Activated gamma-delta T cell treated with Interleukin-2 at 50 U/mL for 16 hours (primary cell): ENCODE results near the gene BTN3A1.
"Not testable (repeated sequence)": the region's sequence is repeated elsewhere in the genome, so short reads cannot be mapped to it uniquely, and the experiment has no call there.

Experiments
- DNase-seq: peaks from one replicate; pipeline ENCODE4 v3.0.0-alpha.2; 2020

BTN3A1 gene

DNA sequence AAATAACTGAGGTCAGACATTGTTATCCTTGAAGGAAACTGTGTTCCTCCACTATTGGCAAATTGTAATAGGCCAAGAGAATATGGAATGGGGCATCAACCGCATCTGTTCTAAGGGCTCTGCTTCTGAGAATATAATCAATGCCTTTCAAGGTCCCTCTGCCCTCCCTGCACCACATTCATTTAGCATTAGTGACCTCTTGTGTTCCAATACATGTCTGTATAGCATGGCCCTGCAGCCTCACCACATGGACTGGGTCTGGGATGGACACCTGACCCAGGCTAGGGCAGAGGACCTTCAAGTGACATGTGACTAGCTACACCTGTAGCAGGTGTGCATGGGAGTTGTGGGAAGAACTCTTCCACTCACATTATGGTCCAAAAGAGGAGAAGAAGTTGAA lies 14.2 kb downstream of the BTN3A1 start:
- no peak for DNase-seq

DNA sequence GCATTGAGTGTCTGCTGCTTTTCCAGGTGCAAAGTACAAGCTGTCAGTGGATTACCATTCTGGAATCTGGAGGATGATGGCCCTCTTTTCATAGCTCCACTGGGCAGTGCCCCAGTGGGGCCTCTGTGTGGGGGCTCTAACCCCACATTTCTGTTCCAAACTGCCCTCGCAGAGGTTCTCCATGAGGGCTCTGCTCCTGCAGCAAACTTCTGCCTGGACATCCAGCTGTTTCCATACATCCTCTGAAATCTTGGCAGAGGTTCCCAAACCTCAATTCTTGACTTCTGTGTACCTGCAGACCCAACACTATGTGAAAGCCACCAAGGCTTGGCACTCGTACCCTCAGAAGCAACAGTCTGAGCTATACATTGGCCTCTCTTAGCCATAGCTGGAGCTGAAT lies 16.0 kb downstream of the BTN3A1 start:
- DNase-seq: not testable (repeated sequence)

DNA sequence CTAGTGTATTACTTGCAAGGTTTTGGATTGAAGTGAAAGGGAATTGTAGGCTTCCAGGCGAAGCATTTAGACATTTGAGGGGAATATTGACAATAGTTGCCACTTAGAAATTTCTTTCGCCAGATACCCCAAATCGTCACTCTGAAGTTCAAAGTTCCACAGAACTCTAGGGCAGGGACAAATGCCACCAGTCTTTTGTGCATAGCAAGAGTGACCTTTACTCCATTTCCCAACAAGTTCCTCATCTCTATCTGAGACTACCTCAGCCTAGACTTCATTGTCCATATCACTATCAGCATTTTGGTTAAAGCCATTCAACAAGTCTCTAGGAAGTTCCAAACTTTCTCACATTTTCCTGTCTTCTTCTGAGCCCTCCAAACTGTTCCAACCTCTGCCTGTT lies 16.7 kb downstream of the BTN3A1 start:
- DNase-seq: not testable (repeated sequence)

DNA sequence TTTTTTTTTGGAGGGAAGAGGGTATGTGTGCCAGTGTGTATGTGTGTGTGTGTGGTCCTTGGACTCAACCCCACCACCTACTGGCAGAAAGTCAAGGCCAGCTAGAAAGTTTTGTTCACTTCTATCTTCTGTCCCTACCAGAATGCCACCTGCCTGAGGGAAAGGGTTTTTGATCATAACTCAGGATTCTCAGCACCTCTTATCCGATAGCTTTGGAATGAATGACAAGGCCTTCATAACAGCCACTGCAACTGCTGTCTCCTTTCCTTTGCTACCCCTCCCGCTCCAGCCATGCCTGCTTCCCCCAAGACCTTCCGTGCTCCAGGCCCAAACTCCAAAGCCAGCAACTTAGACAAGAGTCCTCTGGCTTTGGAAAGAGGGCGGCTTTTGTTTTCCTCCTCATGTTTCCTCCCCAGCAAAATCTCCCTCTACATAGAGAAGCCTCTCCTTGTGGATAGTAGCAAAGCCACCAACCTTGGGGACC lies 18.7 kb downstream of the BTN3A1 start:
- peak; percentile 24 for DNase-seq

DNA sequence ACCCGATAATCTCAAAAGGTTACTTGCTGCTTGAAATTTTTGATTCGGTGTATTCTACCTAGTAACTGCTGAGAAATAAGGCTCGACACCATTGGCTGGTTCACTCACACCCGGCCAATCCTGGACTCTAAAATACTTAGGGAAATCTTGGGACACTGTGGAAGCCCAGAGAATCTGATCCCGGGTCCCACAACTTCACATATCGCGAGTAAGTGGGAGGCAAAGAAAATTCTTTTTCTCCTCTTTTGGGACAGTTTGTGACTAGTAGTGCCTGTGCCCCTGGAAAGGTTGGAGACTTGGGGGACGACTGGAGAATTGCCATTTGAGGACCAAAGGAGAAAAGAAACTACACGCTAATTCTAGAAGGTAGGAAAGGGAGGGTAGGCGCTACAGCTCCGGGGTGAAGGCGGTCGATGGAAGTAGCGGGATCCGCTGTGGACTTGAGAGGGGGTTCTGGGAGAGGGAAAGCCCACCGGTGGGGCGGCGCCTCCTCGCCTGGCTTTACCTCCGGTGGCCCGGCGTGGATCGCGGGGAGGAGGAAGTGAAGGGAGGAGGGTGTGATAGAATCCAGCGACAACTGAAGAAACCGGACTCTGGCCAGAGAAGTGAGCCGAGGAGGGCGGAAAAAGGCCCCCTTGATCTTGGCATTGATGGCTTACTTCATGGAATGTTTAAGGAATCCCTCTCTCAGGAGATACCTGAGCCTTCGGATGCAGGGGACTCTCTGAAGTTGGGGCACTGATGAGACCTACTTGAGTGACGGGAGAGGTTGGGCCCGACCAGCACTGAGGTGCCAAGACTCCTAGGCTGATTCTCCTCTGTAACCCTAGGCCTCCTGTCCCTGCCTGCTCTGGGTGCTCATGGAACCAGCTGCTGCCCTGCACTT lies 19.4 kb downstream of the BTN3A1 start:
- DNase-seq: peak; percentile 24

DNA sequence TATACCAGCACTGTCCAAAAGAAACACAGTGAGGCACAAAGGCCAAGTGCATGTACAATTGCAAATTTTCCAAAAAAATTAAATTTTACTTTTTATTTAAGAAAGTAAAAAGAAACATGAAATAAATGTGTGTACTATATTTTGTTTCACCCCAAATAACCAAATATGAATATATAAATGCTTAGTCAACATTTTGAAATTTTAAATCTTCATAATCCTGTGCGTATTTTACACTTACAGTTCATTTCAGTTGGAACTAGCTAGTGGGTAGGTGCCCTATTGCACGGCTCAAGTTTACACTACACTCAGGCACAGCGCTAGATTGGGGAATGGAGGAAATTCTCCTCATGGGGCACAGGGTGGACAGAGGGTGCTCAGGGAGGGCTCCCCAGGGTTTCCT lies 20.3 kb downstream of the BTN3A1 start:
- DNase-seq: no peak

DNA sequence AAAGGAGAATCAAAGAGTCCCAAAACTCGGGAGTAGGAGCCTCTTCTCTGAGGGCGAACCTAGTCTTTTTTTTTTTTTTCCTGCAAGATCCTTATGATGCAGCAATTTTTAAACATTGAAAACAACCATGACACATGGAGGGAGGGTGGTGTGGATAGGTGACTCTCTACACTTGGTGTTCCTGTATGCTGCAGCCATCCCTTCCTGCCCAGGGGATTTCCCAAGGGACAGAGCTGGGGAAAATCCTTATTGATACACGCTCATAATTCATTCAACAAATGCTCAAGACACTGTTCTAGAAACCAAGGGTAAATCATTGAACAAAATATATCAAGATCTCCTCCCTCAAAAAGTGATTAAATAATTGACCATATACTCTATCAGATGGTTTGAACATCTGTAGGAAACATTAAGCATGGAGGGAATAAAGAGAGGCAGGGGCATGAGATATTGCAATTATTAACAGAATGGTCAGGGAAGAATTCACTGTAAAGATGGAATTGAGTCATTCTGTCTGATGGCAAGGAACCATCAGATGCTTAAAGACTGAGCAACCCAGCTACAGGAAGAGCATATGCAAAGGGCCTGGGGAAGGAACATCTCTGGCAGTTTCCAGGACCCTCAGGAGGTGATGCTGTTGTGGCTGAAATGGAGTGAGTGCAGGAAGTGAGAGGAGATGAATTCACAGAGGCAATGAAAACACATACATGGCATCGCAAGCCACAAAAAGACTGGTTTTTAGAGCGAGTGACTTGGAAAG lies 24.8 kb downstream of the BTN3A1 start:
- DNase-seq: no peak

DNA sequence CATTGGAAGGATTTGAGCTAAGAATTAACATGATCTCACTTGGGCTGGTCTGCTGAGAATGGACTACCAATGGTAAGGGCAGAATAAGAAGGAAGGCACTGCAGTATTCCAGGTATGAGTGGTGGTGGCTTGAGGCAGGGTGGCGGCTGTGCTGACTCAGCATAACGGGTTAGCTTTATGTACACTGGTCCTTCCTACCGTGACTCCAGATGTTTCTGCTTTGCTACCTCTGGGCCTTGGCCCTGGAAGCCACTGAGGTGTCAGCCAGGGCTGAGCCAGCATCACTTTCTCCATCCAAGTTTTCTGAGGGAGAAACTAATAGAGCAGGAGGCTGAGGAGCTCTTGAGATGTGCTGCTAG lies 25.4 kb downstream of the BTN3A1 start:
- no peak for DNase-seq

DNA sequence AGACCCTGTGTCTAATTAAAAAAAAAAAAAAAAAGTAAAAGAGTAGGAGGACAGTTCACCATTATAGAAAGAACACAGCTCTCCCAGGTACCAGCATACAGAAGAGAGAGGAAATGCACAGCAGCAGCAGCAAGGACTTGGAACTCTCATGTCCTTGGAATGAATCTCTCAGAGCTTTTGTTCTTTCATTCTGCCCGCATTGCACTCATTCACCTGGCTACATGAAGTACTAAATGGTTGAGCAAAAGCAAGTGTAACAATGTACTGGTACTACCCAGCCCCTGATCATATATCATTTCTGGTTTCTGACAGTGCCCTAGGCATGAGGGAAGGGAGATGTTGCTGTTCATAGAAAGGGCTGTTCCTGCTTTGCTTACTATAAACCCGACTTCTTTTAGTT lies 26.1 kb downstream of the BTN3A1 start:
- no peak for DNase-seq

DNA sequence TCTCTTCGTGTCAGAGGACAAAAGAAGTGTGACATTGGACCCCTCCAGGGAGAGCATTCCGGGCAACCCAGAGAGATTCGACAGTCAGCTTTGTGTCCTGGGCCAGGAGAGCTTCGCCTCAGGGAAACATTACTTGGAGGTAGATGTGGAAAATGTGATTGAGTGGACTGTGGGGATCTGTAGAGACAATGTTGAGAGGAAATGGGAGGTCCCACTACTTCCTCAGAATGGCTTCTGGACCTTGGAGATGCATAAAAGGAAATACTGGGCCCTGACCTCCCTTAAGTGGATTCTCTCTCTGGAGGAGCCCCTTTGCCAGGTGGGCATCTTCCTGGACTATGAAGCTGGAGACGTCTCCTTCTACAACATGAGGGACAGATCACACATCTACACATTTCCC lies 28.7 kb downstream of the BTN3A1 start:
- DNase-seq: no peak

DNA sequence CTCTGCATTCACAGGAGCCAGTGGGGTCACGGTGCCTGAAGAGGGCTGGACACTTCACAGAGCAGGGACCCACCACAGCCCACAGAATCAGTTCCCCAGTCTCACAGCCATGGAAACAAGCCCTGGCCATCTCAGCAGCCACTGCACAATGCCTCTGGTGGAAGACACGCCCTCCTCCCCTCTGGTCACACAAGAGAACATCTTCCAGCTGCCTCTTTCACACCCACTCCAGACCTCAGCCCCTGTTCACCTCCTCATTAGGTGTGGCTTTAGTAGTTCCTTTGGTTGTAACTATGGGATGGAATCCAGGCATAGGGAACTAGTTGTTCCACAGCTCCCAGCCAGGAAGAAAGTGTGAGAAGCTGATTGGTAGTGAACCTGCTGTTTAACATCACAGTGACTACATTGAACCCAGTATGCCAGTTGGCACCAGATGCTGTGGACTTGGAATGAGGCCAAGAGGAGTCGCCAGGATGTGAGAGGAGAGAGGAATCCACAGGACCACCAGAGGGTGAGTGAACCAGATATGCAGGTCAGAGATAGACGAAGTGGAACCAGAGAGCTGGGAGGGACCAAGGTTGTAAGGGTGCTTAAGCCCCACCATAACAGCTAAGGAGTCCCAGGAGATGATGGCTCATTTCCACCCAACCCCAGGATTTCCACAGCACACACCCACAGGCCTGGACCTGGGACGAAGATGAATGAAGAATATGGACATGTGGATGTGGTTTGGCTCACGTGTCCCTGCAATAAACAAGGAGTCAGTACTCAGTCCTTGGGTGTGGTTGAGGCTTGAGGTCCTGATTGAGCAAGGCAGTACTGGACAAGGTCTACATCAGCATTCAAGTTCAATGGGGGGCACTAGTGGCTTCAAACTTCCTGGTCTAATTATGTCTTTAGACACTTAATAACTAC lies 29.4 kb downstream of the BTN3A1 start:
- DNase-seq: no peak

DNA sequence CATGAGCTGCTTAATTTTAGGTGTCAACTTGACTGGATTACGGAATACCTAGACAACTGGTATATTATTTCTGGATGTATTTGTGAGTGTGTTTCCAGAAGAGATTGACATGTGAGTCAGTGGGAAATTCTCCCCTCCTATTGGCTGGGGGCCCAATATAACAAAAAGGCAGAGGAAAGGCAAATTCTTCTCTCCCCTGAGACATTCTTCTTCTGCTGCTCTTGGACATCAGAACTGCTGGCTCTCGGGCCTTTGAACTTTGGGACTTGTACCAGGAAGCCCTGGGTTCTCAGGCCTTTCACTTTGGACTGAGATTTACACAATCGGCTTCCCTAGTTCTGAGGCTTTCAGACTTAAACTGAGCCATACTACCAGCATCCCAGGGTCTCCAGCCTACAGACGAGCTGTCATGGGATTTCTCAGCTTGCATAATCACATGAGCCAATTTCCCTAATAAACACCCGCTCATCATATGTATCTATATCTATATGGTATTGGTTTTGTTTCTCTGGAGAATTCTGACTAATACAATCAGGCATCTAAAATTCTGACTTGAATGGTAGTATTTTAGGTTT lies 30.6 kb downstream of the BTN3A1 start:
- DNase-seq: no peak

DNA sequence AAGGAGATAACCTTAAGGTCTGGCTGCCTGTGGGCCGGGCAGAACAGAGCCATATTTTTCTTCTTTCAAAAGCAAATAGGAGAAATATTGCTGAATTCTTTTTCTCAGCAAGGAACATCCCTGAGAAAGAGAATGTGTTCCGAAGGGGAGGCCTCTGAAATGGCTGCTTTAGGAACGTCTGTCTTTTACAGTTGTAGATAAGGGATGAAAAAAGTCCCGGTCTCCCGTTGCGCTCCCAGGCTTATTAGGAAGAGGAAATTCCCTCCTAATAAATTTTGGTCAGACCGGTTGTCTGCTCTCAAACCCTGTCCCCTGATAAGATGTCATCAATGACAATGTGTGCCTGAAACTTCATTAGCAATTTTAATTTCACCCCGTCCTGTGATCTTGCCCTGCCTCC lies 31.6 kb downstream of the BTN3A1 start:
- not testable (repeated sequence) for DNase-seq

DNA sequence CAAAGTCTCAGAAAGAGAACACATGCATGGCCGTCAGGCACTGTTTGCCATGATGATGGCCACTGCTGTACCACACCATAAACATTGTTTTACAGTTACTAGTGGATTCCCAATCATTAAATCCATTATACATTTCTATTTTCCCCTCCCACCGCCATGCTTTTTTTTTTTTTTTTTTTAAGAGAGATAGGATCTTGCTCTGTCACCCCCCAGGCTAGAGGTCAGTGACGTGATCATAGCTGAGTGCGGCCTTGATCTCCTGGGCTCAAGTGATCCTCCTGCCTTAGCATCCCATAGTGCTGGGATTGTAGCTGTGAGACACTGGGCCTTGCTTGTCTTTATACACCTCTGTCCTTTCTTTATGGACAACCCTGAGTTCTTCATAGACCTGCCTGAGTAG lies 33.9 kb downstream of the BTN3A1 start:
- no peak for DNase-seq

DNA sequence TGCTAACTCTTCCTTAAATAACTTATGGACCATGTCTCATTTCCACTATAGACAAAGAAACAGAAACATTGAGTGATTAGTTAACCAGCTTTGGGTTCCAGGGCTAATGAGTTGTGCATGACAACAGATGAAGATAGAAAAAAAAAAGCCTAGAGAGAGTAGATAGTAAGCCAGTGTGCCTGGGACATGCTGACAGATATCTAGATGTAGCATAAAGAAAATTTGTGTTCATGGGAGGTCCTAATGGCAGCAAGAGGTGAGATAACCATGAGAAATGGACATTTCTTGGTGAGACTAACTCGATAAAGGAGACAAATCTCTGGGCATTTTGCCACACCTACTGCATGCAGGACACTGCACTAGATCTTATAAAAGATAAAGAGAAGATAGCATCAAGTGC lies 35.5 kb downstream of the BTN3A1 start:
- DNase-seq: no peak

DNA sequence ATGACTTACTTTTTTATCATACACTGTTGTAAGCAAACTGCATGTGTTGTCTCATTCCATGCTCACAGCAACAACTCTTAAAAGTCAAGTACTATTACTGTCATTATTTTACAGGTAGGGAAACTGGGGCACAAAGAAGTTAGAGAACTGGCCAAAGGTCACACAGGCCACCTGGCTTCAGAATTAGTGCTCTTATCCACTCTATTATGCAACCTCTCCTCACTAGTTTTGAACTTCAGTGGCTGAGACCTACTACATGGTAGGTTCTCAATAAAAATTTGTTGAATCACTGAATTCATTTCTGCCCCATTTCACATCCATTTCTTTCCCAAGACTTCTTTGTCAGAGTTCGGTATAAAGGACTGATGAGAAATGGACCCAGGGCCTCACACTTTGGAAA lies 35.9 kb downstream of the BTN3A1 start:
- no peak for DNase-seq

DNA sequence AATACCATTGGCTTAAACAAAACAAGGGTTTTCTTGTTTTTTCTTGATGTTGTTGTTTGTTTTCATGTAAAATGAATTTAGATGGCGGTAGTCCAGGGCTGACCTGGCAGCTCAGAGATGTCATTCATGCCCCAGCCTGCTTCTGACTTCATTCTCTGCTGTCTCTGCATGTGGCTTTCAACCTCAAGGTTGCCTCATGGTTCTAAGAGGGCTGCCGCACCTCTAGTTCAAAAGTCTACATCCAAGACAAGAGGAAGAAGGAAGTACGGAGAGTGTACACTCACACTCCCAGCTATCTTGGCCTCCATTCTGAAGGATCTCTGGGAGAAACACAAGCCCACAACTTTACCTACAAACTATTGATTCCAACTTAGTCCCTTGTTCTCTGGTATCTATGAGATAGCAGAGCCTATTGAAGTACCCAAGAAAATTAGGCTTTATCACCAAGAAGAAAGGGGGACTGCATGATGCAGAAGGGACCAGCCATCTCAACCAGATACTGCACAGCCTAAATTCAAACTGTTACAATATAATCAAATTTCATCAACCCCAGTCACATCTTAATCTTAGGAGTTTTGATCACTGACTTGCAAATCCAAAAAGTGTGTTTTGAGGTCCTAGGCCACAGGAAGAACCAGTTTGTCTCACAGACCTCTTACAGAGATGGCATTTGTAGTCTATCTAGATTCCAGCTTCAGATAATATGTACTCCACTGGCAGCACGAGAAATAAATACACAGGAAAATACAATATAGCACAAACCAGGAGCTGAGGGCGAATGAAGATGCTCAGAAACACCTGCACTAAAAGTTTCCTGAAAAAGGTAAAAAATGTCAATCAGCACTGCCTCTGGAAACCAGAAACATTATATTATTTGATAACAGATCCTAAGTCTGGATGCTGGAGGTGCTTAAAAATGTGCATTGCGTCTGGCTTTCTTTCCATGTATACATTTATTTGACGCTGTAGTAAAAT lies 37.4 kb downstream of the BTN3A1 start:
- no peak for DNase-seq

DNA sequence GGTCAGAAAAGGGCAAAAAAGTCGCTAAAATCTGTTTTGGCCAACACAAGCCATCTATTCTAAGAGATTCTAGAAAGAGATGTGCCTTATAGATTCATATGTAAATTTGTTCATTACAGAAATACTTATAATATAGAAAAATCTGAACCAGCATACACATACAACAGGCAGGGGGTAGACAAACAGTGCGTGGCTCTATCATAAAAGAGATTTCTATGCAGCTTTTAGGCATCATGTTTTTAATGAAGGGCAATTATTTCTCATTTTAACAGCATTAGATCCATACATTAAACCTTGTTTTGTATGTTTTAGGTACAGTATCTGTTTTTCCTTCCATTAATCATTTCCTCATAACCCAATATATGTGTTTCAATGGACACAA lies 38.9 kb downstream of the BTN3A1 start:
- DNase-seq: no peak

DNA sequence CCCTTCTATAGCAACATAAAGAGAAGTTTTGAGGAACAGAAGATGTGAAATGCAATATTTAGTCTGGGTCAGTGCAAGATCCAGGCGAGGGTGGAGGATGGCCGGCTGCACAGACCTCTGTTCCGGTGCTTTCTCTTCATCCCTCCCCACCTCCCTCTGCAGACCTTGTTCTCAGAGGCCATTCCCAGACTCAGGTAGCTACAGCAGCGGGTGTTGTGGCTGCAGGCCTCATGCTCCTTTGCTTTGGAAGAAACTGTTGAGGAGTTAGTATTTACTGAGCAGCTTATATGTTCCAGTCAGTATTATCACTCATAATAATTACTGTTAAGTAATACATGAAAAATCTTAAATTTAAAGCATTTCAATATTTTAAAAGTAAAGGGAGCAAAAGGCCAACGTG lies 39.9 kb downstream of the BTN3A1 start:
- DNase-seq: no peak

DNA sequence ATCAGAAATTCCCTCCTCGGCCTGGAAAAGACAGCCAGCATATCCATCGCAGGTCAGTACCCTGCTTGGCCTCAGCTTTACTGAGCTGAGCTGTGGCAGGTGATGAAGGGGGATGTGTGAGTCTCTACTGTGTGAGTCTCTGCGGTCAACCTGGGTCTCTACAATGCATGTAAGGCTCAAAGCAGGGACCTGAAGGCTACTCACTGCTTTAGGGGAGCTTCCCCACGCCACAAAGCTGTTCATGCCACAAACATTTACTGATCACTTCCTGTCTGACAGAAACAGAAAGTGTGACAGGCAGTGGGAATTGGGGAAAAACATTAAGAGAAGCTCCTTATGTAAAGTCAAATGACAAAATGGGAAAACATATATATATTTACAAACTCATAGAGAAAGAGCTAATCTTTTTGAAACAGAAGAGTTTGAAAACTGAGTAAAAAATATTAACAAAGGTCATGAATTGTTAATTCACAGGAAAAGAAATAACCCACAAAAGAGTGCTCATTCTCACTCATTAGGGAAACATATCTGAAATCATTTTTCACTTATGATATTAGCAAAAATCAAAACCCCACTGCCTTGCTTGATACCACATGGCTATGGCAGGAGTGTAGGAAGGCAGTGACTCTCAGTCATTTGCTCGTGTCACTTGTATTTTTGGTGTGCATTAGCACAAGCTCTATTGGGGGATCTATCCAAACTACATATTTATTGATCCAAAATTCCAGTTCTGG lies 44.0 kb downstream of the BTN3A1 start:
- DNase-seq: peak; percentile 15

DNA sequence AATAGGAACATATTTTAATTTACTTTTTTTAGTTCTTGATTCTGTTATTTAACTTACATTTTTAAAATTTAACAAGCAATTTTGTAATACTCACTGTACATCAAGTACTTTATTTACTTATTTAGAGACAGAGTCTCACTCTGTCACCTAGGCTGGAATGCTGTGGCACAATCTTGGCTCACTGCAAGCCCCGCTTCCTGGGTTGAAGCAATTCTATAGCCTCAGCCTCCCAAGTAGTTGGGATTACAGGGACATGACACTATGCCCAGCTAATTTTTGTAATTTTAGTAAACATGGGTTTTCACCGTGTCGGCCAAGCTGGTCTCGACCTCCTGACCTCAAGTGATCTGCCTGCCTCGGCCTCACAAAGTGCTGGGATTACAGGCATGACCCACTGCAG lies 45.2 kb downstream of the BTN3A1 start:
- no peak for DNase-seq
